Loucy (cell line): ENCODE measurements around the gene DTX1.

Experiments
- EZH2phosphoT487 ChIP-seq: fragments of 200-600 bp; IDR thresholded peaks from 2 replicates; pipeline ENCODE4 v1.6.1; 2018; ENCODE audit warnings: antibody characterized with exemption, mild to moderate bottlenecking, moderate library complexity, borderline replicate concordance
- TF ChIP-seq, protein P1 (sequence below): fragments of 200-600 bp; sonication (generic); conservative IDR thresholded peaks from 2 replicates; pipeline ENCODE4 v1.5.1; 2014; ENCODE audit warnings: mild to moderate bottlenecking, antibody characterized with exemption, low read length

DNA sequence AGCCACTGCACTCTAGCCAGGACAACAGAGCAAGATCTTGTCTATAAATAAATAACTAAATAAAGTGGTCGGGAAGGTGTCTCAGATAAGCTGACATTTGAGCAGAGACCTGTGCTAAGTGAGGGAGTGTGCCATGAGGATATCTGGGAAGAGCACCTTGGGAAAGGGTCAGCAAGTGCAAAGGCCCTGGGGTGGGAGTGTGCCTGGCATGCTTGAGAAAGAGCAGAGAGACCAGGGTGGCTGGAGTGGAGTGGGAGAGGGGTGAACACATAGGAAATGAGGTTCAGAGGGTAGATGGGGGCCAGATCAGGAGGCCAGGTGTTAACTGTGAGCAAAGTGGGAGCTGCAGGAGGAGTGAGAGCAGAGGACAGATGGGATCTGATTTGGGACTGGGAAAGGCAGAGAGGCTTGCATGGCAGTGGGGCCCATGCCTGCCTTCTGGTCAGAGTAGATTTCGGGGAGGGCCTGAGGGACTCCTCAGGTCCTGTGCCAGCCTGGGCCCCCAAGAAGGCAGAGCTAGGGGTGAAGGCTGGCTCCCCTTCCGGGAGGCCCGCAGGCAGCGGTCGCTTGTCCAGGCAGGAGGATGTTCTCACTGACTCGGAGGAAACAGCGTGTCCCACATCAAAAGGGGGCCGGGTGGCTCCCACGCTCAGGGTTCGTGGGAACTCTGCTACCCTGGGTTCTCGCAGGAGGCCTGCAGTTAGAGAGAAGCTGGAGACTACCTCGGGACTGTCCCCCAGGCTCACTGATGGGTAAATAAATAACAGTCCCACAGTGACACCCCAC, 32.6 kb downstream of the DTX1 start:
- TF ChIP-seq, protein P1, sequence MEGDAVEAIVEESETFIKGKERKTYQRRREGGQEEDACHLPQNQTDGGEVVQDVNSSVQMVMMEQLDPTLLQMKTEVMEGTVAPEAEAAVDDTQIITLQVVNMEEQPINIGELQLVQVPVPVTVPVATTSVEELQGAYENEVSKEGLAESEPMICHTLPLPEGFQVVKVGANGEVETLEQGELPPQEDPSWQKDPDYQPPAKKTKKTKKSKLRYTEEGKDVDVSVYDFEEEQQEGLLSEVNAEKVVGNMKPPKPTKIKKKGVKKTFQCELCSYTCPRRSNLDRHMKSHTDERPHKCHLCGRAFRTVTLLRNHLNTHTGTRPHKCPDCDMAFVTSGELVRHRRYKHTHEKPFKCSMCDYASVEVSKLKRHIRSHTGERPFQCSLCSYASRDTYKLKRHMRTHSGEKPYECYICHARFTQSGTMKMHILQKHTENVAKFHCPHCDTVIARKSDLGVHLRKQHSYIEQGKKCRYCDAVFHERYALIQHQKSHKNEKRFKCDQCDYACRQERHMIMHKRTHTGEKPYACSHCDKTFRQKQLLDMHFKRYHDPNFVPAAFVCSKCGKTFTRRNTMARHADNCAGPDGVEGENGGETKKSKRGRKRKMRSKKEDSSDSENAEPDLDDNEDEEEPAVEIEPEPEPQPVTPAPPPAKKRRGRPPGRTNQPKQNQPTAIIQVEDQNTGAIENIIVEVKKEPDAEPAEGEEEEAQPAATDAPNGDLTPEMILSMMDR: no peak
- TF ChIP-seq EZH2phosphoT487: no peak
